Activated CD4-positive, alpha-beta T cell treated with anti-CD3 and anti-CD28 coated beads, Interleukin-2, Interleukin-4, amounts not matched to agents 100 ng/mL and 50 ng/mL, durations not matched to agents 16 hours and 8 hours (primary cell): ENCODE results near the gene BCL2L1.
A peak's percentile ranks its signal among the peaks of the same experiment; 100 is the strongest.

ENCODE experiments used
- DNase-seq: peaks from one replicate; pipeline ENCODE4 v3.0.0-alpha.2; 2020; ENCODE audit warnings: low spot score

BCL2L1 gene

DNA sequence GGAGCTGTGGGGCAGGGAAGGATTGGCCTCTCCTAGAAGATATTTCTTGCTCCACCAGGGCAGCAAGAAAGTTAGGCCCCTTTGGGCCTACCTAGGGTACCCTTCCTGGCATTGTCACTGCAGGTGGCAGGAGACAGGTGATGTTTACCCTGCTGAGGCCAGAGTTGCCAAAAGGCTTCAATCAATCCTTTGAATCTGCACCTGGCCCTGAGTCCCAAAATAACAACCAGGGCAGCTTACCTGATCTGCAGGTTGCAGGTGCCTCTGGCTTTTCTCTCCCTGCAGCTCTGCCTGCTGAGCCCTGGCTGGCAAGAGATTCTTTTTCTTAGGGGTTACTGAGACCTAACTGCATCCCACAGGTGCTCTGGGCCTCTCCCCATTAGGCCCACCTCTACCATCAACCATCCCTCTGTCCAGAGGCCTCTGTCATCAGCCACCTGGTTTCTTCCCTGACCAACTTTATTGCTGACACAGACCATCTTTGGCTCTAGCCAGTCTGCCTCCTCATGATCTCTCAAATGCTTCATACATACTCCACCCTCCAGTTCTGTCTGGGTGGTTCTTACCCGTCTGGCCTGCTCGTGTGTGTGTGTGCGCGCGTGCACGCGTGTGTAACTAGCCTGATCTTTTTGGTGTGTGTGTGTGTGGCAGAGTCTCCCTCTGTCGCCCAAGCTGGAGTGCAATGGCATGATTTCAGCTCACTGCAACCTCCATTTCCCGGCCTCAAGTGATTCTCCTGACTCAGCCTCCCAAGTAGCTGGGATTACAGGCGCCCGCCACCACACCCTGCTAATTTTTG lies 13.7 kb downstream of the BCL2L1 start:
- no peak for DNase-seq

DNA sequence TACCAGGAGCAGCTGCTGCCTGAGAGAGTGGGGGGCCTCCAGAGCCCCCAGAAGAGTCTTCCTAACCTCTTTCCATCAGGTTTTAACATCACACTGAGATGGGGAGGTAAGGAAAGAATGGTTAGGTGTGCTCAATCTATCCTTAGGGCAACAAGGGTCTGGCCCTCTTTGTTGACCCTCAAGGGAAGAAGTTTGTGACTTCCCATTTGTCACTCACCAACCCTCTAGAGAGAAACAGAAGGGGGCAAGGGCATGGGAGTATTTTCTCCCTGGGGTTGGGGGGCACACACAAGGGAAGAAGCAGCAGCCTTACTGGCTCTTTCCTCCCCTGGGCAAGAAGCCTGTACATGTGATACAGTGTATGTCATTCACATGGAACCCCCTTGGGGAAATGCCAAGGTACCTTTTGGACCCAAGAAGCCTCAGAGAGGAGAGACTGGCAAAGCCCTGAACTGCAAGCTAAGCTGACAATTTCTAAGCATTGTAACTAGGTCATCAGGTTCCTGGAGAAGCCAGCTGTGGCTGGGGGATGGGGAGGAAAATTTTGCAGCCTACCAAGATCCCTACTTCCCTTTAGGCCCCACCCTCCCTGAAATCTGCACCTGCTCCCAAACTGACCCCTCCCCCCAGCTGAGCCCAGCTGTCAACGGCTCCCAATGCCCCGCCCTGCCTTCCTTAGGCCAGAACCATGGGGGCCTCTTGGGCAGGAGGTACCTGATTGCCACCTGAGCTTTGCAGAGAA lies 14.5 kb downstream of the BCL2L1 start:
- no peak for DNase-seq

DNA sequence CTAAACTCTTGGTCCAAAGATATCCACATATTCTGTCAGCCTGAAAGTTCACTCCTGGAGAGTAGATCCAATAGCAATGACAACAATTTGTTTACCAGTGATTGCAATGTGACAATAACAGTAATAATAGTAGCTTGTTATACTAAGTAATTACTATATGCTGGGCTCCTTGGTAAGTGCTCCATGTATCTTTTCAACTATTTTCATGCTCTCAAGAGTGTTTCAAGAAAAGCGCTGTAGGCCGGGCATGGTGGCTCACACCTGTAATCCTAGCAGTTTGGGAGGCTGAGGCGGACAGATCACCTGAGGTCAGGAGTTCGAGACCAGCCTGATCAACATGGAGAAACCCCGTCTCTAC lies 15.4 kb downstream of the BCL2L1 start:
- no peak for DNase-seq

DNA sequence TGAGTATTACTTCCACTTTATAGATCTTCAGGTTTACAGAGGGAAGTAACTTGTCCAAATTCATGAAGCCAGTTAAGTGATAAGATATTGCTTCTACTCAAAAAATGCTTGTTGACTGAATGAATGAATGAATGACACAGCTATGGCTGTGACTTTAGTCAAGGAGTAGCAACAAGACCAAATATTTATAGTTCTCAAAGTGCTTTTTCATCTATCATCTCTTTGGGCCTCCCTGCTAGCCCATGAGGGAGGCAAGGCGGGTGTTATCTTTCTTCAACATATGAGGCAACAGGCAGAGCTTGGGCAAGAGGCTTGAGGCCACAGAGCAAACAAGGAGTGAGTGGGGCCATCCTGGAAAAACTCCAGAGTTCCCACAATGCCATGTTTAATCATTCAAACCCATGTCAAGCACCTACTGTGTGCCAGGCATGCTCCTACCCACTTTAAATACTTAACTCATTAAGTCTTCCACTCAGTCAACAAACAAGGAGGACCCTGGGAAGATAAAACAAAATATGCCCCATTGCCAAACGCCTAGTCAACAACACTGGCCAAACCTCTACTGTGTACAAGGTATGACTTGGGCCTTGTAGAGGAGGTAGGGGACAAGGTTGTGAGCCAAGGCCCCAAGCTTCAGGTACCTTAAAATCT lies 15.9 kb downstream of the BCL2L1 start:
- DNase-seq, result no peak

DNA sequence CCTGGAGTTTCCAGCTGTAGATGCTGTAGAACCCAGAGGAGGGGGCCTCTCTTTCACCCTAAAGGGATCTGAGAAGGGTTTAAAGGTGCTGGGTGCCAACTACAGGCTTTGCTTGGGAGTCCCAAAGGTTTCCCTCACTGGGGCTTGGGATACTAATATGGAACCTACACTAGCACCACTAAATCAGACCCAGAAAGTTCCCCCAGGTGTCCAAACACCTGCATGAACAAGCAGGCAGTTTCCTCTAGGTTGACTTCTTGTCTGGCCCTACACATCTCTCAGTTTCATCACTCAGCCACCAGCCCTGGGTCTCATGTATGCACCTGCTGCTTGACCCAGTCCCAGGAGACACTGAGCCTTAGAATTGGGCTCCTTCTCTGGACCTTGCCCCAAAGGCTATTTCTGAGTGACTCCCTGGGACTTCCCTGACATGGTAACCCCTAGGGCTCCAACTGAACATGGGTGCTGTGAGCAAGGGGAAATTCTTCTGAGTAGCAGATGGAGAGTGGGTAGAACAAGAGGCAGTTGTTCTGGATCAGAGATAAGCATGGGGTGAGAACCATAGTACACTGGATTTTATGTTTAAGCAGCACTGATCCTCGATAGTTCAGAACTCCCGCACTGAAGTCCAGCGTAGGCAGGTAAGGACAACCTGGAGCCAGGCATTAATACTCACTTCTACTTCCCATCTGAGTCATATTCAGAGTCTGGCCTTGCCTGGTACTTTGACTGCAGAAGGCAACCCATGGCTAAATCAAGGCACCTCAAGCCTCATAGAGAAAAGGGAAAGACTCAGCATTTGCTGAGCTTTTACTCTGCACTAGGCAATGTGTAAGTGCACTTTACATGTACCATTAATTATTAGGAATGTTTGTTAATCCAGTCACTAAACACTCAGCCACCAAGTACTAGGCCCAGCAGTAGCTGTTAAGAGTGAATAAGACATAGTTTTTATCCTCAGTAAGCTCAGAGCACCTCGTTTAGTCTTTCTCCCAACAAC lies 16.8 kb downstream of the BCL2L1 start:
- no peak for DNase-seq

DNA sequence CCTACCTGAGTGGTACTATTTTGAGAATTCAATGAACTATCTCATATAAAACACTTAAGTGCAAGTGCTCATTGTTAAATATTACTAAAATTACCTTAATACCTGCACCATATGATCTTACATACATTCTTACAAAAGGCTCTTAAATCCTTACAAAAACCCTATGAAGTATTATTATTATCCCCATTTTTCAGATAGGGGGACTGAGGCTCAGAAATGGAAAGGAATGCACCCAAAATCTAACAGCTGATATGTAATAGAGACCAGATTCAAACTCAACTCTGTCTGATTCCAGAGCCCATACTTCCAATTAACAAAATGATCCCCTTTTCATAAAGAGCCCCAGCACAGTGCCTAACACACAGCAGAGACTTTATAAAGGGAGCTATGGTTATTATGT lies 17.5 kb downstream of the BCL2L1 start:
- no peak for DNase-seq

DNA sequence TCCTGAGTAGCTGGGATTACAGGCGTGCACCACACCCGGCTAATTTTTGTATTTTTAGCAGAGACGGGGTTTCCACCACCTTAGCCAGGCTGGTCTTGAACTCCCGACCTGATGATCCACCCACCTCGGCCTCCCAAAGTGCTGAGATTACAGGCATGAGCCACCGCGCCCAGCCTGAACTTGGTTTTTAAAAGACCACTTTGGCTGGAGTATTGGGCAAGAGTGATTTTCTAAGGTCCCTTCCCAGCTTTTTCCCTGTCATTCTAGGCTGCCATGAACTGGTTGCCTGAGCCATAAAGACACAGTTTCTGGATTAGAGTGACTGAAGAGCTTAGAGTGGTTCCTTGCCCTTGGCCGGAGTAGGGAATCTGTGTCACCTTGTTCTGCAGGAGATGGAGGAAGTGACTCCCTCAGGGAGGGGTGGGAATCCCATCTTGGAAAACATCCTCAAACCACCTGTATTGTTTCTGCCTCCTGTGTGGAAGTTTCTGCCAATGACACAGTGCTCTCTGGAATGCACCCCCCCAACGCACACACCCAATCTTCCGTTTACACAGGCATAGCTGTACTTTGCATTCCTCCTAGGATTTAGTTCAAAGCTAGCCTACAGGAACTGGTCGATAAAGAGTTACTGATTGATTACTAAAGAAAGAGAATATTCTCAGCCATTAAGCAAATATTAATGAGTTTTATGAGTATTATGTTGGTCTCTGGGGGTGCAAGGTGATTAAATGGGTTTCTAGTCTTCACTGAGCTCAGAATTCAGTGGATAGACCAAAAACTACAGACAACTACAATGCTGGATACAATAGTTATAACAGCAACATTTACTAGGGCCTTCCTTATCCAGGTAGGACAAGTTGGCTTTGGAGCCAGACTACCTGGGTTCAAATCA lies 18.2 kb downstream of the BCL2L1 start:
- DNase-seq, result no peak

DNA sequence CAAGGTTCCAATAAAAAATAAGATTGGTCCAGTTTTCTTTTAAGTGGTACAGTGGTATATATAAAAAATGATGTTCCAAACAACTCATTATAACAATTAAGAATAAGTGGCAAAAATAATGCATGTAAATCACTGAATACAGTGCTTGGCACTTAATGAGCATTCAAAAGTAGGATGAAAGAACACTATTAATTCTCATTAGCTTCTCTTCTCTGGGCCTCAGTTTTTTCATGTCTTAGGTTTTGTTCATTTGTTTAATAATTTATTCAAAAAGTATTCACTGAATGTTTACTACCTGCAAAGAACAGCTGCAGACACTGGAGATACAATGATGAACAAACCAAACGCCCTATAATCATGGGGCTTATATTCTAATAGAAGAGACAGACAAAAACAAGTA lies 21.1 kb downstream of the BCL2L1 start:
- DNase-seq, result no peak

DNA sequence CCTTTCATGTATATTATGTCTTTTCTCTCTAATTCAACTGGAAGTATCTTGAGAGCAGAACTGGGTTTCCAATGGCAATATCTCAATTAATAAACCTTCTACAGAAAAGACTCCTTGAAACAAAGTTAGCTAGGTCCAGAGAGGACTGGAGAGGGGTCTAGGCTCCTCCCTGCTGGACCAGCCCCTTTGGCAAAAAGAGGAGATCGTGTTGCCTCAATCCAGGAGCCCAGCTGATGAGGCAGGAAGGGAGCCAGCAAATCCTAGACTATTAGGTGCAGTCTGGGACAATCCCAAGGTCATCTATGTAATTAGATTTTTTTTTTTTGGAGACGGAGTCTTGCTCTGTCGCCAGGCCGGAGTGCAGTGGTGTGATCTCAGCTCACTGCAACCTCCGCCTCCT lies 21.9 kb downstream of the BCL2L1 start:
- no peak for DNase-seq

DNA sequence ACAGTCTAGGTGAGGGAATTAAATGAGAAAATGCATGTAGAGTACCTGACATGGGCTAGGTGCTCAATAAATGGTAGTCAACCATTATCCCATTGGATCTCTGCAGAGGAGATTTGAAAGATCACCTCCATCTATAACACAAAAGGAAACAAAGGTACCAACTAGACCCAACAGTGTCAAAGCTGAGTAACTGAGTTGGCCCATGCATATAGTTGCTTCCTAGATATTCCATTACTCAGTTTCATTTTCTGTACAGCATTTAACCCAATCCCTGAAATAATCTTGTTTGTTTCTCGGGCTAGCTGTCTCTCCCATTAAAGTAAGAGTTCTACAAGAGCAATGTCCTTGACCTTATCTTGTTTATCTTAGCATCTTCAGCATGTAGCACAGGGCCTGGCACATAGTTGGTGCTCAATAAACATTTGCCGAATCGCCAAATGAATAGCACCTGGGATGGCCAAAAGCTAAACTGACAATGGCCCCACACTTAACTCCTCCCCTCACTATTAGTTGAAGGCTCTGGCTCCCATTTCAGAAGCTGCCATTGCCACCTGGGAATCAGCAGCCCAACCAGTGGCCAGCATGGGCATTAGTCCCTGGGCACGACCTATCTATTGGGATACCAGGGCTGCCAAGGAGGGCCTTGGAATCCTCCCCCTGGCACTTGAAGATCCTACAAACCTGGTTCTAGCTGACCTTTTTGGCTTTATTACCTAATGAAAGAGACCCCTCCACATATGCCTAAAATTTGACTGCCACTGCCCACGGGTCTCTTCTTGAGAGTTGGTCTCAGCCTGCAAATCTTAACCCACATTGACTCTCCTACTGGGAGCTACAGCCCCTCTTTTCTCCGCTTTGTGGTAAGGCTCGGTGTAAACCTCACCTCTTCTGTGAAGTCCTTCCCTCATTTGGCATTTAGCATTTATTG lies 22.6 kb downstream of the BCL2L1 start:
- DNase-seq, result no peak

DNA sequence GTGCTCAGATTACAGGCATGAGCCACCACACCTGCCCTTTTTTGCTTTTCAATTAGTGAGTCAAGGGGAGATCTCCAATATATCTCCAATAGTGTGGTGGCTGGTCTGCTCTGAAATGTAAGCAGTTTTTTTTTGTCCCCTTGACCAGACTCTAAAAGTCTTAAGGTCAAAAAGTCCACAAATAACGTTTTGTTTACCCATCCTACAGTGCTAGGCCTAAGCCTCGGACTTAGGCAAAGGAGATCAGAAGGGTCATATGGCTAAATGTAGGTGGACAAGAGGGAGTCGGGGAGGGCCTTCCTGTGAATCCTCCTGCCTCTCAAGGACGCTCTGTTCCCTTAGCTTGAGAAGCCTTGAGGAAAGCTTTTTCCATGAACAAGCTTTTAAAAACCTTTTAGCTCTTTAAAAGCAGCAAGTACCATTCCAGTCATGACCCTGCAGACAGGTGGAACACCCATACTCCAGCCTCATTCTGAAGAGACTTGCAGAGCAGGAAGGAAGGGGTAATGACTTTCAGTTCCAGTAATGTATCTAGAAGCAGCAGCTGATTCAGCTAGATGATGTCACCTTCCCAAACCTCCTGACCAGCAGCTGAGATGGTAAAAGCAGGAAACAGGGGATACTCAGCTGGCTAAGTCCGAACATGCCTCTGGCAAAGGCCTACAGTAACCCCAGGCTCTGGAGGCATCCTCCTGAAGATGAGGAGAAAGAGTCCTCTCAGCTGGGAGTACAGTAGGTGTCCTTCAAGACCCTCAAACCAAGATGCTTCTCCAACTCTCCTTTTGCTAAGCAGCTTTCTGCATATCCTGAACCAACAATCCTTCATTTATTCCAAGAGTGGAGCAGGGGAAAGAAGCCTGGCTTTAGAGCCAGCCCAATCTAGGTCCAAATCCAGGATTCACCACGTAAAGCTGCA lies 23.6 kb downstream of the BCL2L1 start:
- DNase-seq, result peak; percentile 83

DNA sequence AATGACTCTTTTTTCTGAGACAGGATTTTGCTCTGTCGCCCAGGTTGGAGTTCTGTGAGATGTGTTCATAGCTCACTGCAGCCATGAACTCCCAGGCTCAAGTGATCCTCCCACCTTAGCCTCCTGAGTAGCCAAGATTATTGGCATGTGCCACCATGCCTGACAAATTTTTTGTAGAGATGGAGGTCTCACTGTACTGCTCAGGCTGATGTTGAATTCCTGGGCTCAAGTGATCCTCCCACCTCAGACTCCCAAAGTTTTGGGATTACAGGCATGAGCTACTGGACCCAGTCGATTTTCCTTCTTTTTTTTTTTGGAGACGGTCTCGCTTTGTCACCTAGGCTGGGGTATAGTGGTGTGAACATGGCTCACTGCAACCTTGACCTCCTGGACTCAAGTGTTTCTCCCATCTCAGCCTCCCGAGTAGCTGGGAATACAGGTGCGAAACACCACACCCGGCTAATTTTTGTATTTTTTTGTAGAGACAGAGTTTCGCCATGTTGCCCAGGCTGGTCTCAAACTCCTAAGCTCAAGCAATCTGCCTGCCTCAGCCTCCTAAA lies 24.3 kb downstream of the BCL2L1 start:
- DNase-seq, result no peak

DNA sequence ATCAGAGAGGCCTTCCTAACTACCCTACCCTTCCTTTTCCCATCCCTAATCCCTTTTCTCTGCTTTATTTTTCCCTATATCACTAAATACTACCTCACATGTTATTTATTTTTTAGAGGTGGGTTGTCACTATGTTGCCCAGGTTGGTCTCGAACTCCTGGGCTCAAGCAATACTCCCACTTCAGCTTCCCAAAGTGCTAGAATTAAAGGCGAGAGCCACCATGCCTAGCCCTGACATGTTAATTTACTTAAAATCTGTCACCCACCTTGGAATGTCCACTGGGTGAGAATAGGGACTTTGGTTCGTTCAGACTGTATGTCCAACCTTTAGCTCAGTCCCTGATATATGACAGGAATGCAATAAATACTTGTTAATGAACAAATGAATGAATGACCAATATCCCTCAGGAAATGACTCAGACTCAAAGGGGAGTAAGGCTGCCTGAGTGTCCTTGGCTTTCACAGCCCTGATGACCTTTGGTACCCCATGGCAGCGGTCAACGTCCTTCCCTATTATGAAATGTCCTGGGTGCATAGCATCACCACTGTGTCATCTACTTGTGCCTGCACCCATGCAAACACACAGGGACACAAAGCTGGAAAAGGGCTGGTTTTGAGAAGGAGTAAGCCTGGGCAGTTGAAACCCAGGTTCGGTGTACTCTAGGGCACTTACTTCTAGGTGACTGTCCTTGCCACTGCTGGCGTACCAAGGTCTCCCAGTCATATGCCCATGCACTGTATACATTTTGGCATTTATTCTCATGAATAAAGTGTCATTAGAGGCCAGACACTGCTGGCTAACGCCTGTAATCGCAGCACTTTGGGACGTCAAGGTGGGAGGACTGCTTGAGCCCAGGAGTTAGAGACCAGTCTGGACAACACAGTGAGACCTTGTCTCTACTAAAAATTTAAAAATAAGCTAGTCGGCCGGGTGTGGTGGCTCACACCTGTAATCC lies 26.5 kb downstream of the BCL2L1 start:
- no peak for DNase-seq

DNA sequence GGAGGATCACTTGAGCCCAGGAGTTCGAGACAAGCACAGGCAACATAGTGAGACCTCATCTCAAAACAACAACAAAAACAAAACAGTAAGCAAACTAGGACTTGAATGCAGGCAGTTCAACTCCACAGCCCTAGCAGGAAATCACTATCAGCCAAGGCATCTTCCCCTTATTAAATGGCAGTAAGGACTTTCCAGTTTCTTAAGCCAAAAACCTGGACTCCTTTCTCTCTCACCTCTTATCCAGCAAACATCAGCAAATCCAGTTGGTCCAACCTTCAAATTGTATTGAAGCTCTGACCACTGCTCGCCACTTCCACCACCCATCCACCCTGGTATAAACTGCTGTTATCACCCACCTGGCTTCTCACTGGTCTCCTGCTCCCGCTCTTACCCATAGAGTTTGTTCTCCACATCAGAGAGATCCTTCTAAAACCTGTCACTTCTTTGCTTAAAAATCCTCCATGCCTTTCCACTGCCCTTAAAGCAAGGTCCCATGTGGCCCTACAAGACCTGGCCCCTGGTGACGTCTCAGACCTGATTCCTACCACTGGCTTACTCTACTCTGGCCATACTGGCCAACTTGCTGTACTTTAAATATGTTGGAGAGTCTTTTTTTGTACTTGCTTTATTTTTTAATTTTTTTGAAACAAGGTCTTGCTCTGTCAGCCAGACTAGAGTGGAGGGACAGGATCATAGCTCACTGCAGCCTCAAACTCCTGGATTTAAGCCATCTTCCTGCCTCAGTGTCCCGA lies 27.6 kb downstream of the BCL2L1 start:
- no peak for DNase-seq

DNA sequence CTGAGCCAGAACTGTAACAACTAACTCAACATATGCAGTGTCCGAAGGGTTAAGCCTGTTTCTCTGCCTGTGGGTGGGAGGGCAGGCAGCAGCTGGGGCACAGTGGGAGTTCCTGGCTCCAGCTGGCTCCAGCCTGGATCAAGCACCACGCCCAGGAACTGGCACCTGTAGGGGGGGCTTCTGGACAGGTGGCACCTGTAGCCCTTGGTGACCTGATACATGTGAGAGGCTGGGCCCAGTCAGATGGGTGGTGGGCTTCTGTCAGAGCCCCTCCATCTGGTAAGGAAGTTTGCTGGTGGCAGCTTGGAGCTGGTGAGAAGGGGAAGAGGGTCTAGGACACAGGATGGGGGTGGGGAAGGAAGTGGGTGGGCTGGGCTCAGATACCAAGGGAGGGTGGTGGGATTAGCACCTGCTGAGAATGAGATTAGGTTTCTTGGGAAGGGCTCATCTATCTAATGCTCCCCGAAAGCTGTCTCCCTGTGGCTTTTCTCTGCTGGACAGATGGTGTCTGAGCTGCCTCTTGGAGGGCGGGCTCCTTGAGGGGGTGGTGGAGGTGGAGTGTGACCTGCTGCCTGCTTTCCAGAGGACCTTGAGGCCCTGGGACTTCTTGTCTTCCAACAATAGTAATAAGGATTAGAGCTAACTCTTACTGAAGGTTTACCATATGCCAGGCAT lies 28.5 kb downstream of the BCL2L1 start:
- no peak for DNase-seq

DNA sequence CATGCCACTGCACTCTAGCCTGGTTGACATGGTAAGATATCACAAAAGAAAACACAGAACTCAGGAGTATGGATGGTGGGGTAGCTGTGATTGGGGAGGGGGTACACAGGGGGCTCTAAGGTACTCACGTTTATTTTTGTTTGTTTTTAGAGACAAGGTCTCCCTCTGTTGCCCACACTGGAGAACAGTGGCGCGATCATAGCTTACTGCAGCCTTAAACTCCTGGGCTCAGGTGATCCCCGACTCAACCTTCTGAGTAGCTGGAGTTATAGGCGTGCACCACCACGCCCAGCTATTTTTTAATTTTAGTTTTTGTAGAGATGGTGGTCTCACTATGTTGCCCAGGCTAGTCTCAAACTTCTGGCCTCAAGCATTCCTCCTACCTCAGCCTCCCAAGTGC lies 29.3 kb downstream of the BCL2L1 start:
- no peak for DNase-seq
